Left cardiac atrium (tissue), 4 donors: ENCODE data around the gene CTNNA3. TPM values are rescaled to one million over a fixed set of nuclear protein-coding genes. Genes with fewer than 3 reads are reported as not detected.

Experiments
- ATAC-seq, 2 donors: fragments of 200-7000 bp; cut with Tn5 transposase; one replicate each; pipeline ENCODE4 v1.9.1; 2020; ENCODE audit warnings: mild to moderate bottlenecking in 2 of 2, moderate library complexity in 2 of 2
- DNase-seq: peaks from one replicate; pipeline ENCODE4 v3.0.0-alpha.2; 2020
- intact Hi-C, 2 donors: fragments of 100-400 bp; cut with DNase I; formaldehyde crosslinking; loops; one replicate each; pipeline versions ENCODE4 v1.14.1 to v1.15.1; 2022 to 2023
- total RNA-seq, 2 donors: library from RNA; stranded (reverse); fragmentation: NEBNext Ultra II Directional; extraction: Animal tissue kit (Norgen Biotek cat#: 25700); gene quantifications; one replicate each; pipeline ENCODE4 v1.2.1, GENCODE V29; 2021
- donor health status: DM: no; HTN: yes; CAD: no.
- donor health status: DM: no; HTN: yes; CAD: no; lungs with severe emphysema.
- donor health status: DM: yes; HTN: yes; CAD: no.
- donor health status: Dilated cardiomyopathy.

Gene CTNNA3
- total RNA-seq, 2 donors from 2014 or later, result 42.3 to 48.7 TPM

DNA sequence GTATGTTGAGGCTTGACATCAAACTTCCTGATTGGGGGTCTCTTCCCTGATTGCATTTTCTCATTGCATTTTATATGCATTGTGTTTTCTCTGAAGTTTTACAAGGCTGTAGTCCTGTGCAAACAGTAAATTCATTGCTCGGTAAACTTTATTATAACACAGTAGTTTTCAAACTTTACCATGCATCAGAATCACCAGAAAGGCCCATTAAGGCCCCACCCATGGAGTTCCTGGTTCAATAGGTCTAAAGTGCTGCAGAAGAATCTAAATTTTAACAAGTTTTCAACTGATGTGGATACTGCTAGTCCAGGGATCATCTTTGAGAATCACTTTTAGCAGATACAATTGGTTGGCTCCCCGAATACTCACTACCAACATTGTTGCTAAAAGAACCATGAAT lies 1404.9 kb downstream of the CTNNA3 start:
- intact Hi-C loops, result no loop called here
- DNase-seq (no peak), ATAC-seq (no peak)

DNA sequence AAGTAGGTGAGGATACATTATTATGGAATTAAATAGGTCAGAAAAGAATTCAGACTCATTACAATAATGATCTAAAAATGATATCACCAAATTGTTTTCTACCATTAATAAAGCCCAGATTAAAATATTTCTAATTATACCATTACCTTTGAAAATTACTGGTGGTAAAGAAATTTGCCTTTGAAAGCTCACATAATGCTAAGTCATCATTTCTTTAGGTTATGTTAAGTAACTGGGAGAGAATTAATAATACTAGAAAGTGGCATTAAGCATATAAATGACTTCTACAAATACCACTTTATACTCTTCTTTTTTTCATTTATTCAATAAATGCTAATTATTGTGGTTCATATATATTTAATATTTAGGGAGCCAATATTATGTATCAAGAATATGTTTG lies 1411.4 kb downstream of the CTNNA3 start:
- DNase-seq (no peak), ATAC-seq (no peak)
- intact Hi-C loops, result no loop called here

DNA sequence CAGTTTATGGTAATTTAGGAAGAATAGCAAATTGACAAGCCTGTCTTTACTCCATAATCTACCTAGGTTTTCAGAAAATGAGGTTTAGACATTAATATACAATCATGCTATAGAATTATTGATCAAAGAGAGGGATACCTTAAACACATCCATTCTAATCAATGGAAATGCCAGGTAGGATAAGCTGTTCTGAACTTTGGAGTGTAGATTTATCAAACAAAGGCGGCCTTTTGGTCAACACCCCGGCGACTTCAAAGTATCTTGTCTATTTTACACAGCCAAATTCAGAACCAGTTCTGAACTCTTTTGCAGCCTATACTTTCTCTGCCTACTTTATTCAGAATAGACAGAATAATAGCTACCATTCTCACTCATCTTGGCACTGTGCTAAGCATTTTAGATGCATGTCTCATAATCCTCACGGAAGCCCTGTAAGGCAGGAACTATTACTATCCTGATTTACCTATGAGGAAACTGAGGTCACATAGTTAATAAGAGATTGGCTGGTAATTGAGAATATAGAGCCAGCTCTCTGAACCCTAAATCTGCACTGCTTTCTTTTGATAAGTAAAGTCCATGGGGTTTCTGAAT lies 1412.0 kb downstream of the CTNNA3 start:
- intact Hi-C loops, result no loop called here
- ATAC-seq (no peak), DNase-seq (no peak)

- ATAC-seq (no peak), DNase-seq (no peak)
- intact Hi-C loops, result no loop called here
Measured at GRCh38 chr10:66283064-66283463, 1412.9 kb downstream of the CTNNA3 start.

- no peak for ATAC-seq
- intact Hi-C loops, result no loop called here
Measured at GRCh38 chr10:66281327-66281726, 1414.7 kb downstream of the CTNNA3 start.

GRCh38 chr10:66277481-66277880 lies 1418.5 kb downstream of the CTNNA3 start:
- intact Hi-C loops, result no loop called here
- DNase-seq (no peak), ATAC-seq (no peak)

More at GRCh38 chr10:66281327-66281726, 1414.7 kb downstream of the CTNNA3 start:
- no peak for DNase-seq

DNA sequence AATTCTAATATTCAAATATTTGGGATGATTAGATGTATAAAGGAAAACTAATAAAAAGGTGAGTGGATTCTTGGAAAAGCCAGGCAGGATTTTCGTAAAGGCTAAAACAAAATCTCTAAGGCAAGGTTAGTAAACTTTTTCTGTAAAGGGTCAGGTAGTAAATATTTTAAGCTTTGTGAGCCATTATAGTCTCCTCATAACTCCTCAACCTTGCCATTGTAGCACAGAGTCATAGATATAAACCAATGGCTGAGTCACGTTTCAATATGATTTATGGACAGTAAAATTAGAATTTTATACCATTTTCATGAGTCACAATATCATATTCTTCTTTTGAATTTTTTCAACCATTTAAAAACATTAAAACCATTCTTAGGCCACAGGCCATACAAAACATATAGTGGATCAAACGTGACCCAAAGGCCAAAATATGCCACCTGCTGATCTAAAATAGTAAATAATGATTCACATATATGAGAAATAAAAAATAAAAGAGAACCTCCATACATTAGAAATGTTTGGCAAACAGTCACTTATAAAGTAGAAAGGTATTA lies 1422.0 kb downstream of the CTNNA3 start:
- ATAC-seq (no peak), DNase-seq (no peak)
- intact Hi-C loops, result no loop called here

GRCh38 chr10:66265398-66265797 lies 1430.6 kb downstream of the CTNNA3 start:
- ATAC-seq (no peak), DNase-seq (no peak)
- intact Hi-C loops, result no loop called here

- ATAC-seq (no peak), DNase-seq (no peak)
- intact Hi-C loops, result no loop called here
Measured at GRCh38 chr10:66259836-66260235, 1436.2 kb downstream of the CTNNA3 start.

DNA sequence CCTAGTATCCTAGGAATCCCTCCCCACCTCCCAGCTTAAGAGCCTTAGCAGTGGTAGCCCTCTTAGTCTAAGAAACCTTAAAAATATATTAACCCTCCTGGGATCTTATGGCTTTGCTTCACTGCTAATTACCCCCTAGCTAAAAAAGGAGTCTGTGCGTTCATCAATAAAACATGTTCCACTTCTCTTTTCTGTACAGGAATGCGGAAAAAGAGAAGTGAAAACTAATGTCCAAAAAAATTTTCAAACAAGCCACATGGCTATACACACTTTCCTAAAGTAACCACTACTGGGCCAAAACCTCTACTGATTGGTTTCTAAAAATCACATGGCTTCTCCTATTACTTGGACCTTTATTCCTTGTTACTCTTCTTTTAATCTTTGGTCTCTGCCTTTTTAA lies 1437.3 kb downstream of the CTNNA3 start:
- intact Hi-C loops, result no loop called here
- DNase-seq (no peak), ATAC-seq (no peak)

- intact Hi-C loops, result no loop called here
- ATAC-seq (no peak), DNase-seq (no peak)
Measured at GRCh38 chr10:66257801-66258200, 1438.2 kb downstream of the CTNNA3 start.

DNA sequence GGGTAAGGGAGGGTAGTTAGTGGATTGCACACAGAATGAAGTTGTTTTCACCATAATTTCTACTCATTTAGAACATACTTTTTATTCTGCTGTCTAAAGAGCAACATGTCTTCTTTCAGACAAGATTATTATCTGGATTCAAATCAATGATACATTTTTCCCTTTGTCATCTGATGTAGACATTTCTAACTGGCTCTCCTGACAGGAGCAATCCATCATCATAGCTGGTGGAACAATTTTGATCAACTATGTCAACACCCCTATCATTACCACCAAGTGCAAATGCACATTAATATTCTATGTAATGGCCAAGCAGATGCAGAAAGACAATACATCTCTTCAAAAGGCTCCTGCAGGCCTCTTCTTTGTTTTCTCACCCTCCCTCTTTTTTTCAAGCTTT lies 1443.0 kb downstream of the CTNNA3 start:
- intact Hi-C loops, result no loop called here
- DNase-seq, result no peak
- ATAC-seq, result no peak

- DNase-seq (no peak), ATAC-seq (no peak)
- intact Hi-C loops, result no loop called here
Measured at GRCh38 chr10:66246177-66246576, 1449.8 kb downstream of the CTNNA3 start.

DNA sequence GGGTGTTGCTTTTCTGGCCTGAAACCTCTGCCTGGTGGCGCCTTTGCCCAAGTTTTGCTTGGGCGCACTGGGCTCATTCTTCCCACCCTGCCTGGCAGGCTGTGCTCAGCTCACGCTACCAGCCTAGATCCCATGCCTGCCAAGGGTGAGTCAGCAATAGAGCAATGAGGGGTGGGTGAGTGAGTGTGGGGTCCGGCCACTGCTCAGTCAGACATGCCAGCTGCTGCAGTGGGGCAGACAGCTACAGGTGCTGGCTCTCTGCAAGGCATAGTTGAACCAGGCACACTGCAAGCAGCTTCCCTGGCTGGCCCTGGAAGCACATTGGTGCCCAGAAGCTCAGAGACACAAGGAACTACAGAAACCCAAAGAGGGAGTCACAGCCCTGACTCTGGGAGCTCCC lies 1451.0 kb downstream of the CTNNA3 start:
- DNase-seq, result no peak
- intact Hi-C loops, result no loop called here
- no peak for ATAC-seq

GRCh38 chr10:66242885-66243284 lies 1453.1 kb downstream of the CTNNA3 start:
- intact Hi-C loops, result no loop called here
- ATAC-seq (no peak), DNase-seq (no peak)

- DNase-seq (no peak), ATAC-seq (no peak)
- intact Hi-C loops, result no loop called here
Measured at GRCh38 chr10:66239062-66239461, 1456.9 kb downstream of the CTNNA3 start.

DNA sequence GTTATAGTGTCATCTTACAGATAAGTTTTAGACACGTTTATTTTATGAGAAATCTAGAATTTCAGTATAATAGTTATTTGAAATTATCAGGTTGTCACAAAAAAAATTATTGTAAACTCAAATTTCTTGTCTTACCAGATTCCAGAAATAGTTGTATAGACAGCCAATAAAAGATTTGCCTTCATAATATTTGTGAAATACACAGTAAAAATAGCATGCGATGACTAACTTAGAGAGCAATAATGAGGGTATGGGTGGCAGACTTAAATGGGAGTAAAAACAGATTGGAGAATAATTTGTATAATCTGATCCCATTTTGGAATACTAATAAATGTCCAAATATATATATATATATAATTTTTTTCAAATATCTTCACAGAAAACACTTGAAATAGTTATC lies 1457.7 kb downstream of the CTNNA3 start:
- DNase-seq, result no peak
- no peak for ATAC-seq
- intact Hi-C loops, result no loop called here

DNA sequence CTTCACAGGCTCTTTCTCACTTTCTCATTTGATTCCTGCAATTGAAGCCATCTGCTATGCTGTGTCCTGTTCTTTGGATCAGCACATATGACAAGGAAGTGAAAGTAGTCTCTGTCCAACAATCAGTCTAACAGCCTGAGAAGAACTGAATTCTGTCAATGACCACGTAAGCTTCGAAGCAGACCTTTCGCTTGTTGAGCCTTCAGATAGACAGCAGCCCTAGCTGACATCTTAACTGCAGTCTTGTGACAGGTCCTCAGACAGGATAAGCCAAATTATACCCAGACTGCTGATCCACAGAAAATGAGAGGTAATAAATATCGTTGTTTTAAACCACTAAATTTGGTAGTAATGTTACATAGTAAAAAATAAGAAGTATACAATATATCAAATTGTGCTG lies 1461.1 kb downstream of the CTNNA3 start:
- intact Hi-C loops, result no loop called here
- ATAC-seq (no peak), DNase-seq (no peak)

DNA sequence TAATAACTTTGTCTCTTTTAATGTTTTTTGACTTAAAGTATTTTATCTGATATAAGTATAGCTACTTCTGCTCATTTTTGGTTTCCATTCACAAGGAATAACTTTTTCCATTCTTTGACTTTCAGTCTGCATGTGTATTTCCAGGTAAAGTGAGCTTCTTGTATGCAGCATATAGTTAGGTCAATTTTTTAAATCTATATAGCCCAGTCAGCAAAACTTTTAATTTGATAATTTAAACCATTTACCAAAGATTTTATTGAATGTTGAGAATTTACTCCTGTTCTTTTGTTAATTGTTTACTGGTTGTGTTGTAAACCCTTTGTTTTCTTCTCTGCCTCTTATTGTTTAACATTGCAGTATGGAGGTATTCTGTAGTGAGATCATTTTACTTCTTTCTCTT lies 1467.1 kb downstream of the CTNNA3 start:
- intact Hi-C loops, result no loop called here
- ATAC-seq, result no peak
- no peak for DNase-seq

DNA sequence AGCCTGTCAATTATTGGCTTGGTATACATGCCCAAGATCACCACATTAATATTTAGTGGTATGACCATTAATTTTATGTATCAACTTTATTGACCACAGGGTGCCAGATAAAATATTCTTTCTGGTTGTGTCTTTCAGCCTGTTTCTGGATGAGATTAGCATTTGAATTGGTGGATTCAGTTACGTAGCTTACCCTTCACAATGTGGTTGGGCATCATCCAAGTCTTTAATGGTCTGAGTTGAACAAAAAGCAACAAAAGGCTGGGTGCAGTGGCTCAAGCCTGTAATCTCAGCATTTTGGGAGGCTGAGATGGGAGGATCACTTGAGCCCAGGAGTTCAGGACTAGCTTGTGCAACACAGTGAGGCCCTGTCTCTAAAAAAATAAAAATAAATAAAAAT lies 1472.3 kb downstream of the CTNNA3 start:
- no peak for ATAC-seq
- no peak for DNase-seq
- intact Hi-C loops, result no loop called here

- intact Hi-C loops, result no loop called here
- ATAC-seq, result no peak
Measured at GRCh38 chr10:66222462-66223046, 1473.4 kb downstream of the CTNNA3 start.

More at GRCh38 chr10:66222462-66223046, 1473.4 kb downstream of the CTNNA3 start:
- DNase-seq, result no peak
